Fibroblast of skin of right quadriceps (primary cell): ENCODE measurements around the gene CUBN.

Source experiments
- DNase-seq: peaks from one replicate; pipeline ENCODE4 v3.0.0-alpha.2; 2013

CUBN gene

GRCh38 chr10:17101257-17101909 lies 28.2 kb downstream of the CUBN start:
- no peak for DNase-seq

- DNase-seq: no peak
Measured at GRCh38 chr10:17100586-17100985, 29.0 kb downstream of the CUBN start.

- no peak for DNase-seq
Measured at GRCh38 chr10:17098012-17098411, 31.6 kb downstream of the CUBN start.

- DNase-seq: no peak
Measured at GRCh38 chr10:17094844-17095243, 34.8 kb downstream of the CUBN start.

GRCh38 chr10:17092986-17093803 lies 36.4 kb downstream of the CUBN start:
- DNase-seq: peak; percentile 47

GRCh38 chr10:17092216-17092944 lies 37.2 kb downstream of the CUBN start:
- no peak for DNase-seq

GRCh38 chr10:17088118-17088806 lies 41.3 kb downstream of the CUBN start:
- peak; percentile 90 for DNase-seq

GRCh38 chr10:17086865-17087367 lies 42.7 kb downstream of the CUBN start:
- DNase-seq: no peak

- peak; percentile 51 for DNase-seq
Measured at GRCh38 chr10:17085011-17085725, 44.4 kb downstream of the CUBN start.

- DNase-seq: peak; percentile 29
Measured at GRCh38 chr10:17084258-17084657, 45.4 kb downstream of the CUBN start.

GRCh38 chr10:17081431-17081830 lies 48.2 kb downstream of the CUBN start:
- DNase-seq: no peak

GRCh38 chr10:17077890-17078289 lies 51.7 kb downstream of the CUBN start:
- DNase-seq: no peak

- DNase-seq: peak; percentile 66
Measured at GRCh38 chr10:17077346-17077781, 52.2 kb downstream of the CUBN start.

- no peak for DNase-seq
Measured at GRCh38 chr10:17076626-17077345, 52.8 kb downstream of the CUBN start.

- DNase-seq: peak; percentile 97
Measured at GRCh38 chr10:17075533-17076359, 53.9 kb downstream of the CUBN start.

- peak; percentile 82 for DNase-seq
Measured at GRCh38 chr10:17074541-17074847, 55.1 kb downstream of the CUBN start.

GRCh38 chr10:17073725-17074540 lies 55.7 kb downstream of the CUBN start:
- DNase-seq: no peak

- no peak for DNase-seq
Measured at GRCh38 chr10:17068953-17069352, 60.7 kb downstream of the CUBN start.

- DNase-seq: peak; percentile 76
Measured at GRCh38 chr10:17067376-17068264, 62.0 kb downstream of the CUBN start.
